Measurements from ENCODE around the gene SARM1. TPM values are rescaled to one million over a fixed set of nuclear protein-coding genes. Genes with fewer than 3 reads are reported as not detected.
A peak's percentile ranks its signal among the peaks of the same experiment; 100 is the strongest.

The SARM1 gene
- total and polyA plus RNA-seq, 2 experiments from 2014 or later, result 14.5 to 19.5 TPM

DNA sequence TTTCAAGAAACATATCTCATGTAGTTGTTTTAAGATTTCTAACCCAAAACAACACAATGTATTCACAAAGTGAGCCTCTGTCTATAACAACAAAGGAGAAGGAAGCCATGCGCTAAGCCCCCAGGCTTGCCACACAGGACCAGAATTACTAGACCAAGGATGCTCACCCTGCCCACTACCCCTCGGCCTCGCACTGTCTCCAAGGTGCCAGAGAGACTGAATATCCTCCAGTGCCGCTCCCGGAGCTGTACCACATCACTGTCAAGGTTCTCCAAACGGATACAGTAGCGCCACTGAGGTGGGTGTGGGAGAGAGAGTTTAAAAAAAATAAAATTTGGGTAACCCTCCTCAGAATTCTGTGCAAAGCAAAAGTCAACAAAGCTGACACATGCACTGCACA is 21.2 kb upstream of the SARM1 start:
- H3K4me2 ChIP-seq, result no peak overlapping the region
- H2AFZ ChIP-seq, result no peak overlapping the region
- no peaks in the 10 kb centered on the region for H4K20me1 ChIP-seq (ENCODE audit: insufficient read depth, poor library complexity, severe bottlenecking)
- DNase-seq (ENCODE audit: low spot score), result no peak
- H3K79me2 ChIP-seq, result peaks cover 5% of the 10 kb centered on the region
- no peaks in the 10 kb centered on the region for H3K27me3 ChIP-seq
- H3K27ac ChIP-seq, result no peak overlapping the region
- 94% methylated on average over 7 of the region's 7 CpGs for WGBS (ENCODE audit: low lambda C conversion rate, missing lambda C conversion rate)
- H3K4me3 ChIP-seq, result no peak overlapping the region
- H3K4me1 ChIP-seq (ENCODE audit: insufficient read depth), result peaks cover 11% of the 10 kb centered on the region
- H3K36me3 ChIP-seq (replicated peaks; ENCODE audit: insufficient read depth, low read depth), result no peaks in the 10 kb centered on the region
- no peaks in the 10 kb centered on the region for H3K9me3 ChIP-seq (ENCODE audit: low read depth)
- no peaks in the 10 kb centered on the region for H3K9me2 ChIP-seq (replicated peaks; ENCODE audit: insufficient read depth)
- TF ChIP-seq EZH2phosphoT487 (IDR thresholded peaks at IDR 0.05; ENCODE audit: low read depth, severe bottlenecking, unreplicated experiment), result no peak
- no peak for TF ChIP-seq CTCF (IDR thresholded peaks at IDR 0.05; ENCODE audit: poor library complexity)
- no peak for TF ChIP-seq EZH2 (IDR thresholded peaks at IDR 0.05; ENCODE audit: borderline replicate concordance)

GRCh38 chr17:28357061-28357900 is 14.2 kb upstream of the SARM1 start, which contains the start of gene POLDIP2:
Gene POLDIP2 (minus strand): TSS chr17:28357527. CDS start chr17:28357448, 79 bp downstream.
- Histone ChIP-seq H3K4me3 (peak within 1 kb of the TSS; percentile 93), H3K36me3 (replicated peaks; ENCODE audit: insufficient read depth, low read depth) (no peaks in the 10 kb centered on the region), H3K4me1 (ENCODE audit: insufficient read depth) (peaks cover 8% of the 10 kb centered on the region), H2AFZ (peak within 1 kb of the TSS; percentile 82), H3K27me3 (no peaks in the 10 kb centered on the region), H4K20me1 (ENCODE audit: insufficient read depth, poor library complexity, severe bottlenecking) (no peaks in the 10 kb centered on the region), H3K9me2 (replicated peaks; ENCODE audit: insufficient read depth) (no peaks in the 10 kb centered on the region), H3K9me3 (ENCODE audit: low read depth) (no peaks in the 10 kb centered on the region), H3K27ac (peak within 1 kb of the TSS; percentile 93), H3K4me2 (peak within 1 kb of the TSS; percentile 100), H3K79me2 (peaks cover 43% of the 10 kb centered on the region)
- peak; percentile 98 for DNase-seq (ENCODE audit: low spot score)
- TF ChIP-seq EZH2phosphoT487 (IDR thresholded peaks at IDR 0.05; ENCODE audit: low read depth, severe bottlenecking, unreplicated experiment) (no peak), CTCF (IDR thresholded peaks at IDR 0.05; ENCODE audit: poor library complexity) (no peak), EZH2 (IDR thresholded peaks at IDR 0.05; ENCODE audit: borderline replicate concordance) (no peak)
- WGBS (ENCODE audit: low lambda C conversion rate, missing lambda C conversion rate), result under 1% methylated on average over 51 of the region's 80 CpGs

- TF ChIP-seq EZH2 (IDR thresholded peaks at IDR 0.05; ENCODE audit: borderline replicate concordance), result no peak
- TF ChIP-seq CTCF (IDR thresholded peaks at IDR 0.05; ENCODE audit: poor library complexity), result no peak
- TF ChIP-seq EZH2phosphoT487 (IDR thresholded peaks at IDR 0.05; ENCODE audit: low read depth, severe bottlenecking, unreplicated experiment), result no peak
- 8% methylated on average over 4 of the region's 4 CpGs for WGBS (ENCODE audit: low lambda C conversion rate, missing lambda C conversion rate)
- peaks cover 8% of the 10 kb centered on the region for H3K4me1 ChIP-seq (ENCODE audit: insufficient read depth)
- no peaks in the 10 kb centered on the region for H3K9me3 ChIP-seq (ENCODE audit: low read depth)
- peak overlapping the region; percentile 65 for H3K27ac ChIP-seq
- H3K9me2 ChIP-seq (replicated peaks; ENCODE audit: insufficient read depth), result no peaks in the 10 kb centered on the region
- H3K79me2 ChIP-seq, result peaks cover 43% of the 10 kb centered on the region
- peak overlapping the region; percentile 83 for H3K4me2 ChIP-seq
- no peaks in the 10 kb centered on the region for H3K27me3 ChIP-seq
- H3K4me3 ChIP-seq, result peak overlapping the region; percentile 86
- no peak for DNase-seq (ENCODE audit: low spot score)
- no peaks in the 10 kb centered on the region for H3K36me3 ChIP-seq (replicated peaks; ENCODE audit: insufficient read depth, low read depth)
- no peaks in the 10 kb centered on the region for H4K20me1 ChIP-seq (ENCODE audit: insufficient read depth, poor library complexity, severe bottlenecking)
- peak overlapping the region; percentile 65 for H2AFZ ChIP-seq
These were observed 13.6 kb upstream of the SARM1 start for GRCh38 chr17:28357901-28358197.
